KOPT-K1 (cell line): ENCODE measurements around the gene TIMP2.
"Not testable (repeated sequence)": the region's sequence is repeated elsewhere in the genome, so short reads cannot be mapped to it uniquely, and the experiment has no call there.

Source experiments
- H3K27ac ChIP-seq: fragments of 200-600 bp; sonication (generic); 2 replicates; pipeline ENCODE4 v1.5.1; 2016; ENCODE audit warnings: antibody characterized with exemption, mild to moderate bottlenecking, low read depth, low read length; ENCODE audit not compliant: poor library complexity, severe bottlenecking
- H3K36me3 ChIP-seq: fragments of 200-600 bp; sonication (generic); 2 replicates; pipeline ENCODE4 v1.5.1; 2017; ENCODE audit warnings: antibody characterized with exemption, mild to moderate bottlenecking, low read length, moderate library complexity; ENCODE audit not compliant: insufficient read depth
- H3K9me3 ChIP-seq: fragments of 200-600 bp; sonication (generic); 2 replicates; pipeline ENCODE4 v1.5.1; 2017; ENCODE audit warnings: antibody characterized with exemption, low read length, mild to moderate bottlenecking; ENCODE audit not compliant: insufficient read depth, poor library complexity, severe bottlenecking

Gene TIMP2

DNA sequence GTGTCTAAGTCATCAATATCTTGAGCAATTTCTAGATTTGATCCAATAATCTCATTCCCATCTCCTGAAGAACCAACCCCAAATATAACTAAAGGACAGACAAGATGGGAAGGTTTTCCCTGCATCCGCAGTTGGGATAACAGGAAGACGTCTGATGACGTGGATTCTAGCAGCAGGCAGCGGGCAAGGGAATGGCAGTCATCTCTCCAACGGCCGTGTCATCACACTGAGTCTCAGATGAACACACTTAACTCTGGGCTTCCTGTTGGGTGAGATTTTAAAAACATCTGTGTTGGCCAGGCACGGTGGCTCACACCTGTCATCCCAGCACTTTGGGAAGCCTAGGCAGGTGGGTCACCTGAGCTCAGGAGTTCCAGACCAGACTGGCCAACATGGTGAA, 20.9 kb upstream of the TIMP2 start:
- Histone ChIP-seq H3K27ac (no peak overlapping the region), H3K9me3 (peaks cover 19% of the 10 kb centered on the region), H3K36me3 (no peaks in the 10 kb centered on the region)

DNA sequence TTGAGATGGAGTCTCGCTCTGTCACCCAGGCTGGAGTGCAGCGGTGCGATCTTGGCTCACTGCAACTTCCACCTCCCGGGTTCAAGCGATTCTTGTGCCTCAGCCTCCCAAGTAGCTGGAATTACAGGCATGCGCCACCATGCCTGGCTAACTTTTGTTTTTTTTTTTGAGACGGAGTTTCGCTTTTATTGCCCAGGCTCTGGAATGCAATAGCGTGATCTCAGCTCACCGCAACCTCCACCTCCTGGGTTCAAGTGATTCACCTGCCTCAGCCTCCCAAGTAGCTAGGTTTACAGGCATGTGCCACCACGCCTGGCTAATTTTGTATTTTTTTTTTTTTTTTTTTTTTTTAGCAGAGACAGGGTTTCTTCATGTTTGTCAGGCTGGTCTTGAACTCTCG, 20.3 kb upstream of the TIMP2 start:
- H3K9me3 ChIP-seq: peaks cover 13% of the 10 kb centered on the region
- H3K36me3 ChIP-seq, H3K27ac ChIP-seq: not testable (repeated sequence)

DNA sequence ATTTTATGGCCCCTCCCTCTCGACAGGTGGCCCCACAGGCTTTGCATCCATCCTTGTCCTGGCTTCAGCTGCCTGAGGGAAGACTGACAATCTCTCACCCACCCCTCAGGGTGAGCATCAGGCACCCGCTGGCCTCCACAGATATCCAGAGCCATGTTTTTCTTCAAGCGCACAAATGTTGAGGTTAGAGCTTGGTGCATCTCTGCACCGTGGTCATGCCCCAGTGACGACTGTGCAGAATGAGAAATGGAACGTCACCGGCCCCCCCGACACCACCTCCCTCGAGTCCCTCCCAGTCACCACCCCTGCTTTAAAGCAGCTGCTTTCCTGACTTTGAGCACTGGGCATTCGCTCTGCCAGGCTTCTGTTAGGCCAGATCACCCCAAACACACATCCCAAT, 19.8 kb upstream of the TIMP2 start:
- Histone ChIP-seq H3K9me3 (peaks cover 8% of the 10 kb centered on the region), H3K27ac (no peak overlapping the region), H3K36me3 (no peaks in the 10 kb centered on the region)

DNA sequence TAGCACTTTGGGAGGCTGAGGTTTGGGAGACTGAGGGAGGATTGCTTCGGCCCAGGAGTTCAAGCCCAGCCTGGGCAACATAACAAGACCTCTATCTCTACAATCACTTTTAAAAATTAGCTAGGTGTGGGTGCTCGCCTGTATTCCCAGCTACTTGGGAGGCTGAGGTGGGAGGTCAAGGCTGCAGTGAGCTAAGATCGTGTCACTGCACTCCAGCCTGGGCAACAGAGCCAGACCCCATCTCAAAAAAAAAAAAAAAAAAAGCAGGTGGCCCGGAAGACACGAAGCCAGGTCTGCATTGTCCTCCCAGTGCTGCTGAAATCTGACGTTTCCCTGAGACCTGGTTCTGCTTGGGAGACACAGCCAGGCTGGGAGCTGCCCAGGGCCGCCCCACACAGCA, 18.8 kb upstream of the TIMP2 start:
- Histone ChIP-seq H3K27ac (no peak overlapping the region), H3K9me3 (no peaks in the 10 kb centered on the region), H3K36me3 (no peaks in the 10 kb centered on the region)

DNA sequence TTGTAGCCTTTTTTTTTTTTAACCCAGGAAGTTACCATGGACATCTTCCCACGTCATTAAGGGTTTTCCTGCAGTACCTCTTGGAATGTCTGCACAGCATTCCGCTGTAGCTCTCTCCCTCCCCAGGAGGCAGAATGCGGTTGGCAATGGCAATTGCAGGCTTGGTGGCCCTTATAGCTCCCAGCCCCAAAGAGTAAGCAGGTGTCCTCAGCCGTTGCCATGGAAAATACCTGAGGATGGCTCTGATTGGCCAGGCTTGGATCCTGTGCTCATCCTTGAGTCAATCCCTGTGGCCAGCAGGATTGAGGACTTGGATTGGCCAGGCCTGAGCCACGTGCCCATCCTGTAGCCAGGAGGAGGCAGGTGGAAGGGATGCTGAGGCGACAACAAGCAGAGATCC, 15.5 kb upstream of the TIMP2 start:
- H3K36me3 ChIP-seq: no peaks in the 10 kb centered on the region
- no peaks in the 10 kb centered on the region for H3K9me3 ChIP-seq
- H3K27ac ChIP-seq: no peak overlapping the region

DNA sequence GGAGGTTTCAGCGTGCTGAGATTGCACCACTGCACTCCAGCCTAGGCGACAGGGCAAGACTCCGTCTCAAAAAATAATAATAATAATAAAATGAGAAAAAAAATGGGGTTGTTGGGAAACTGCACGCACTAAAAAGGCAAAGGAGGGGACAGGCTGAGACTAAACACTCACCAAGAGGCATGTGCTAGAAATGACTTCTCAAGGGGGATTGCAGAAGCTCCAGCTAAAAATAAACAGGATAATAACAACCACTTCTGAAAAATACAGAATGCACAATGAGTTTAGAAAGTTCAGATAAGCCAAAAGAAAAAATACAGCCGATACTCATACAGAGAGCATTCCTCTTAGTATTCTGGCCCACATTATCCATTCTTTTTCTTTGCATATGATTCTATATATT, 15.1 kb upstream of the TIMP2 start:
- Histone ChIP-seq H3K36me3 (no peaks in the 10 kb centered on the region), H3K27ac (no peak overlapping the region), H3K9me3 (no peaks in the 10 kb centered on the region)

DNA sequence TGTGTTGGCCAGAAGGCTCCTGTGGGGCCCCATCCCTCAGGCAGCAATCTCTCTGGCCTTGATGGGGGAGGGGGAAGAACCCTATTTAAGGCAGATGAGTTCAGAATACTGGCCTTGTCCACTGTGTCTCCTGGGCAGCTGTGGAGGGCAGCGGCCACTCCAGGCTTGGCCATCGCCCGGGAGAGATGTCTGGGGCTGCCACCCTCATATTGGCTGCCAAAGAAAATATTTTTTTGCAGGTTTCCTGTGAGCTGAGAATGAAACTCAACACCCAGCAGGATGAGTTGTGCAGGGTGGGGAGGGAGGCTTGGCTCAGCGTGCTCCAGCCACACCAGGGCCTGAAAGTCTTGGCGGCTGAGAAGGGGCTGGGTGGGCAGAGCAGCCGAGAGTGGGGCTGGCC, 14.4 kb upstream of the TIMP2 start:
- Histone ChIP-seq H3K9me3 (no peaks in the 10 kb centered on the region), H3K36me3 (no peaks in the 10 kb centered on the region), H3K27ac (no peak overlapping the region)

DNA sequence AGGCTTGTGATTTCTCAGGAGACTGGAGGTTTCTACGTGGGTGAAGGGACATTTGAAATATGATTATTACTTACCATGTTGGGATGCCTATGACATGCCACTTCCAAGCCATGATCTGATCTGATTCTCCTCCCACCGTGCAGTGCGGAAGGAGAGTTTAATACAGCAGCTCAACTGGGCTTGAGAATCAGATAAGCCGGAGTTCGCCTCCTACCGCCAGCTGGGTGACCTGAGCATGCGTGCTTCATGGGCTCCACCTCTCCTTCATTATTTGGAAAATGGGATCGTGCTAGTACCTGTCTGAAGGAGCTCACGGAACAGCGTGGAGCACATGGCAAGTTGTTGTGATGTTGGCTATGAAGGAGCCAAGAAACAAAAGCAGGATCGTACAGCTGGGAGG, 12.4 kb upstream of the TIMP2 start:
- no peaks in the 10 kb centered on the region for H3K9me3 ChIP-seq
- H3K36me3 ChIP-seq: no peaks in the 10 kb centered on the region
- H3K27ac ChIP-seq: no peak overlapping the region

DNA sequence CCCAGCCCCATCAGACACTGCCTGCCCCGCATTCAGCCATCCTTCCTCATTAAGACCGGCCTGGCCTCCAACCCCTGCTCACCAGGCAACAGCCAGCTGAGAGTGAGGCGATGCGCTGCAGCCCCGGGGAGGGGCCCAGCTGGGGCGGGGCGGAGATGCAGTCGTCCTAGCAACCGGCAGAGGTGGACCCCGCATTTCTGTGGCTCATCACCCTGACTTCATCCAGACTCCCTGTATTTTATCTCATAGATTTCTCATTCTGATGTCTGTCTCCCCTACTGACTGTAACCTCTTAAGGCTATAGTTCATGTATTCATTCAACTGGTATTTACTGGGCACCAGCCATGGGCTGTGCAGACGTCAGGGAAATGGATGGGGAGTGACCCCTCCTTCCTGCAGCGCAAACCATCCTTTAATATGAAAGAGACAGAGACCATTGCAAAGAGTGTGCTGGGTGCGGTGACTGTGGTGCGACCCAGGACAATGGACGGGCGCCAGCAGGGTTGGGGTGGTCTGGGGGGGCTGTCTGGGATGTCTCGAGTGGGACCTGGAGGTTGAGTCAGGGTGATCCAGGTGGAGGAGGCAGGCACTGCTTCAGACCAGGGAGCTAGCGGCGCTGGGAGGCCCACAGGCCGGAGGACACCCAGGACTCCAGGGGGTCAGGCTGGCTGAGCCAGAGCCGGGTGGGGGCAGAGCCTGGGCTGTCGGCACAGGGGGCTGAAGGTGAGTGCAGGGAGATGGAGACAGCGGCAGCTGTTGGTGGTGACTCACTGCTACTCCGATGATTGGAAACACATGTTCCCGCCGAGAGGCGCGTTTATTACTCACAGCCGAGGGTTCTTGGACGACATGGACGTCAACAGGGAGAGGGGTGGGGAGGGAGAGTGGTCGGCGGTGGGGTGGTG, 10.5 kb upstream of the TIMP2 start:
- Histone ChIP-seq H3K36me3 (no peaks in the 10 kb centered on the region), H3K27ac (no peak overlapping the region), H3K9me3 (no peaks in the 10 kb centered on the region)

DNA sequence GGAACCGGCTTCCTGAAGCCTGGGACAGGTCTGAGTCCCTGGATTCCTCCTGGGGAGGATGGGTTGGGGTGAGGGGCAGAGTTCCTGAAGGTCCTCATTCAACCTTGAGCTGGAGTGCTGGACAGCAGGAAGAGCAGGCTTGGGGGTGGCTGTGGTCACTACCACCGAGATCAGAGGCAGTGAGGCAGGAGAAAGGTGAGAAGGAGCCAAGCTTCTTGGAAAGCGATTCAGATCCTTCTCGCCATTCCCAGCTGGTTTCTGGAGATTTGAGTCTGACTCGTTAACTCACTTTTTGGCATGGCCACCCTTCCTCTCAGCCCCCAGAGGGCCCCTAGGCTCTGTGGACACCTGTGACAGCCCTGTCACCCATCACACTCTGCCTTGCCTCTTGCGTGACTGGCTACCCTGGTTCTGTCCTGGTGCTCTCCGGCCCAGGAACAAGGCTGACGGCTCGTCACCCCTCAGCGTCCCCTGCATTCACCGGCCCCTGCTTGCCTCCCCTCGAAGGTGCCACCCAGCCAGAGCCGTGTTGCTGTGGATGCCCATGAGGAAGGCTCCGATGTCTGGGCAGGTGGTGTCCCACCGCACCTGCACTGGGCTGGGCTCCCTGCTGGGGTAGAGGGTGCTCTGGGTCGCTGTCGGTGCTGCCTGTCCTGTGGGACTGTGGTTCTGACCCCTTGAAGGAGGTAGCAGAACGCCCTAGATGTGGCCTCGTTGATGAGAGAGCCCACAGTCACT, 9.7 kb upstream of the TIMP2 start:
- no peaks in the 10 kb centered on the region for H3K36me3 ChIP-seq
- H3K27ac ChIP-seq: no peak overlapping the region
- no peaks in the 10 kb centered on the region for H3K9me3 ChIP-seq

DNA sequence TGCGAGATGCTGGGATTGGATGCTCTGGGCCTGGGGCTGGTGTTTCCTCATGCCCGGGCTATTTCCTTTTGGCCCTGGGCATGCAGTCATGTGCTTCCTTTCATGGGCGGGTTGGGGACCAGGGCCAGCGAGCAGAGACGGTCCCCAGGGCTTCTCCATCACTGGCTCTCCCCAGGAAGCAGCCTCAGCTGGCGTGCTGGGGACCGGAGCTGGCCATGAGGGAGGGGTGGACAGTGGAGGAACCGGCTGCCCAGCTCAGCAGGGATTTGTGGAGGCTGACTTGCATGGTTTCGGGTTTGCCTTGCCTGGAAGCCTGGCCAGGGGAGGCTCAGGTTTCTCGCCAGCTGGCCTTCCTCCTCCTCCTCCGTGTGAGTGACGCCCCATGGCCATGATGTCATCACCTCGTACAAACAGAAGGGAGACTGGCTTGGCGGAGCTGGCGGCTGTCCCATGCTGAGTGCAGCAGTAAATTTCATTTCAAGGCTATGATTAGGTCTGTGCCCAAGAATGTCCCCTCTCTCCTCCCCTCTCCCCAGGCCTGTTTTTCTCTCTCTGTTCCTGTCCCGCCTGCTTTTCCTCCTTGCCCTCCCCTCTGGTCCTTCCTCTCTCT, 8.9 kb upstream of the TIMP2 start:
- H3K36me3 ChIP-seq: no peaks in the 10 kb centered on the region
- no peak overlapping the region for H3K27ac ChIP-seq
- H3K9me3 ChIP-seq: no peaks in the 10 kb centered on the region

DNA sequence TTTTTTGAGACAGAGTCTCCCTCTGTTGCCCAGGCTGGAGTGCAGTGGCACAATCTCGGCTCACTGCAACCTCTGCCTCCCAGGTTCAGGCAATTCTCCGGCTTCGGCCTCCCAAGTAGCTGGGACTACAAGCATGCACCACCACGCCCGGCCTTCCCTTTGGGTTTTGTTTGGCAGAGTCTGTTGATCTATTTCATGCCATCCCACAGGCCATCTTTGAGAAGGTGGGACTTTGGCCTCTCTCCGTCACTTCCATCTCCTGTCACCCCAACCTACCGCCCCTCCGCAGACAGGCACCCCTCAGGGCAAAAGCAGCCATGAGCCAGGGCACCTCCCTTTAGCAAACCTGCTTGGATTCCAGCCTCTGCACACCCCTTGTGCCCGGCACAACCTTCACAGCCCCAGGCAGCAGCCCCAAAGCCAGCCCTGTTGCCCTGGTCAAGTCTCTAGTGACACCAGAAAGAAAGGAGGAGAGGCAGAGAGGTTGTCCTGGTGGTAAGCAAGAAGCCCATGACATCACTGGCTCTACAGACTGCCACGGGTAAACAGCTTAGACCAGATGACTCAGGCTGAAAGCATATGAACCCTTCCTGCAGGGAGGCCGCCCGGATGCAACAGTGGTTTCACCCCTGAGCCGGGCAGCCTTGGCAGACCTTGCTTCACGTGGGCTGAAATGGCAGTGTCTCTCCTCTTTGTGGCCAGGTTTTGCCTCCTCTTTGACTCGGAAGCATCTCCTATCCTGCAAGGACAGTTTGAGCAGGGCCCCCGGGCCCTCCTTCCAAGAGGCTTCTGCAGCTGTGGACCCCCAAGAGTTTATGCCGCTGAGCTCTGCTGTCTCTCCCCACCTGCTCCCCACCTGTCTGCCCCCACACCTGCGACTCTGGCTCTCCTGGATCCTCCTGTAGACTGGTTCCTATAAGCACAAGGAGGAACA, 8.1 kb upstream of the TIMP2 start:
- Histone ChIP-seq H3K36me3 (no peaks in the 10 kb centered on the region), H3K9me3 (no peaks in the 10 kb centered on the region), H3K27ac (no peak overlapping the region)

DNA sequence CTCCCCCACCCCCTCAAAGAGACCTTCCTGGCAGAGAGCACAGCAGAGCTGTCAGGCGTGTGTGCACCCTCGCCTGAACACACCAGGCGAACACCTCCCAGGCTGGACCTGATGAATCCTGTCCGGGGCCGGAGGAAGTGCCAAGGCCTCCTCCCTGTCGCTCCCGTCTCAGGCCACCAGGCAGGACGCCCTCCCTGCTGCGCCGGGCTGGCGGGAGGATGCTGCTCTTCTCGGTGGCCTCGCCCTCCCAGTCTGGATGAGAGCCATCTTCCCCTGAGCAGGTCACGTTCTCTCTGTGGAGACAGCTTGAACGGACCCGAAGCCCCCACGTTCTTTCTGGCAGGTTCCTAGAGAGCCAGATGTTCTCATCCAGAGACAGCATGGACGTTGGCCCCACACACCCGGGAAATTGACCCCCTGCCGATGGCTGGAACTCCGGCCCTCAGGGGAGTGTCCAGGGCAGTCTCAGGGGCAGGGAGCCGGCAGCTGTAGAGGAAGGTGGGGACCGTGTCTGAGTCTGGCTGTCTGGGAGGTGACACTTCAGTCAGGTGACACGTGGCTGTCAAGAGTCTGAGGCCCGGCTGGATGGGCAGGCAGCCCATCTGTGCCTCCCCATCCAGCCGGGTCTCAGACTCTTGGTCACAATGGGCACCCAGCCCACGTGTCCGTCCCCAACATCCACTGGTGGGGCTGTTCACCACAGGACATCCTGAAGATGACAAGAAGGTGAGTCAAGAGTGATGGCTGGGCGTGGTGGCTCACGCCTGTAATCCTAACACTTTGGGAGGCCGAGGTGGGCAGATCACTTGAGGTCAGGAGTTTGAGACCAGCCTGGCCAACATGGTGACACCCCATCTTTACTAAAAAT, 5.0 kb upstream of the TIMP2 start:
- Histone ChIP-seq H3K36me3 (no peaks in the 10 kb centered on the region), H3K9me3 (no peaks in the 10 kb centered on the region), H3K27ac (no peak overlapping the region)
